PC-9 (cell line): ENCODE results near the gene KCNK17. TPM values are rescaled to one million over a fixed set of nuclear protein-coding genes. Genes with fewer than 3 reads are reported as not detected.
"Not testable (repeated sequence)": the region's sequence is repeated elsewhere in the genome, so short reads cannot be mapped to it uniquely, and the experiment has no call there.

Experiments used
- BruUV-seq: library from RNA; stranded (reverse); fragments of 400-500 nt; replicated peaks from 2 replicates; lab custom pipeline; 2021; lab: Mats Ljungman, UMichigan
- CTCF ChIA-PET: fragments of 300-600 bp; sonication (Branson Sonifier 250); formaldehyde crosslinking; loops from one replicate; lab custom pipeline; 2022; ENCODE audit warnings: antibody characterized with exemption; lab: Charles Lee
- POLR2A ChIA-PET: fragments of 300-600 bp; sonication (Branson Sonifier 250); formaldehyde crosslinking; loops from one replicate; lab custom pipeline; 2022; ENCODE audit warnings: antibody characterized with exemption; ENCODE audit not compliant: unreplicated experiment; lab: Charles Lee
- DNase-seq, 2 experiments: peaks; one replicate each; pipeline versions ENCODE4 v3.0.0 to v3.0.0-alpha.2; 2015 to 2022; ENCODE audit warnings: mixed read lengths in 1 of 2
- H2AFZ ChIP-seq: fragments of 200-600 bp; sonication (generic); 2 replicates; pipeline ENCODE4 v1.8.1; 2017; ENCODE audit warnings: antibody characterized with exemption
- H3F3A ChIP-seq: fragments of 200-600 bp; sonication (generic); 2 replicates; pipeline ENCODE4 v1.8.1; 2017; ENCODE audit warnings: antibody characterized with exemption, mild to moderate bottlenecking, low read depth; ENCODE audit not compliant: insufficient read depth
- H3K27ac ChIP-seq: fragments of 200-600 bp; sonication (generic); 2 replicates; pipeline ENCODE4 v1.6.1; 2016; ENCODE audit warnings: mixed run types
- H3K27me3 ChIP-seq: fragments of 200-600 bp; sonication (generic); 2 replicates; pipeline ENCODE4 v1.6.1; 2016; ENCODE audit warnings: low read depth, mixed run types; ENCODE audit not compliant: insufficient read depth
- H3K36me3 ChIP-seq: fragments of 200-600 bp; sonication (generic); 2 replicates; pipeline ENCODE4 v1.6.1; 2016; ENCODE audit warnings: low read depth, mixed run types
- H3K4me1 ChIP-seq: fragments of 200-600 bp; sonication (generic); replicated peaks from 2 replicates; pipeline ENCODE4 v1.6.1; 2016; ENCODE audit warnings: mixed run types; ENCODE audit not compliant: insufficient read depth
- H3K4me2 ChIP-seq: fragments of 200-600 bp; sonication (generic); 2 replicates; pipeline ENCODE4 v1.6.1; 2017; ENCODE audit warnings: mixed run types
- H3K4me3 ChIP-seq: fragments of 200-600 bp; sonication (generic); 2 replicates; pipeline ENCODE4 v1.6.1; 2016; ENCODE audit warnings: mixed run types
- H3K79me2 ChIP-seq: fragments of 200-600 bp; sonication (generic); 2 replicates; pipeline ENCODE4 v1.6.1; 2017; ENCODE audit warnings: low read depth, mixed run types
- H3K9me2 ChIP-seq: fragments of 200-600 bp; sonication (generic); 2 replicates; pipeline ENCODE4 v1.8.1; 2017; ENCODE audit warnings: mild to moderate bottlenecking; ENCODE audit not compliant: insufficient read depth
- H3K9me3 ChIP-seq: fragments of 200-600 bp; sonication (generic); 2 replicates; pipeline ENCODE4 v1.8.1; 2016; ENCODE audit warnings: low read depth; ENCODE audit not compliant: insufficient read depth
- H4K20me1 ChIP-seq: fragments of 200-600 bp; sonication (generic); 2 replicates; pipeline ENCODE4 v1.8.1; 2017; ENCODE audit not compliant: insufficient read depth
- CTCF ChIP-seq: fragments of 200-600 bp; sonication (generic); conservative IDR thresholded peaks from 2 replicates; pipeline ENCODE4 v1.6.1; 2017; ENCODE audit warnings: mixed run types, antibody characterized with exemption, mild to moderate bottlenecking, moderate library complexity
- EZH2 ChIP-seq: fragments of 200-600 bp; sonication (generic); IDR thresholded peaks from 2 replicates; pipeline ENCODE4 v1.8.0; 2017; ENCODE audit warnings: antibody characterized with exemption, low read depth
- intact Hi-C: fragments of 100-400 bp; cut with micrococcal nuclease; formaldehyde crosslinking; loops from one replicate; pipeline ENCODE4 v1.10.0; 2022; ENCODE audit not compliant: unreplicated experiment
- total RNA-seq: library from RNA; stranded (reverse); gene quantifications from 2 replicates; pipeline ENCODE4 v1.2.3, GENCODE V29; 2021

KCNK17 gene
- total RNA-seq, 1 experiment from 2014 or later: not detected

GRCh38 chr6:39287601-39288000 lies 26.6 kb downstream of the KCNK17 start:
- H3K4me3 ChIP-seq: no peak overlapping the region
- H3K9me3 ChIP-seq: no peaks in the 10 kb centered on the region
- ChIA-PET CTCF (no interaction called here), POLR2A (no interaction called here)
- H2AFZ ChIP-seq: no peak overlapping the region
- no peak overlapping the region for H3K27ac ChIP-seq
- H3K4me2 ChIP-seq: no peak overlapping the region
- H3K27me3 ChIP-seq: no peaks in the 10 kb centered on the region
- no TSS peak for BruUV-seq
- H3K4me1 ChIP-seq: peaks cover 7% of the 10 kb centered on the region; the same call in 1 of the 2 replicates
- no peaks in the 10 kb centered on the region for H3K9me2 ChIP-seq
- H3K79me2 ChIP-seq: no peaks in the 10 kb centered on the region
- no peak for DNase-seq
- H4K20me1 ChIP-seq: no peaks in the 10 kb centered on the region
- no peaks in the 10 kb centered on the region for H3K36me3 ChIP-seq
- no peak for TF ChIP-seq CTCF
- no peak for TF ChIP-seq EZH2
- H3F3A ChIP-seq: no peaks in the 10 kb centered on the region
- intact Hi-C loops: no loop called here

GRCh38 chr6:39286596-39286995 lies 27.6 kb downstream of the KCNK17 start:
- POLR2A ChIA-PET: not testable (repeated sequence)

GRCh38 chr6:39282774-39283173 lies 31.4 kb downstream of the KCNK17 start:
- Histone ChIP-seq H4K20me1 (no peaks in the 10 kb centered on the region), H3K4me2 (no peak overlapping the region), H2AFZ (no peak overlapping the region), H3K27me3 (no peaks in the 10 kb centered on the region), H3K4me3 (no peak overlapping the region), H3K79me2 (no peaks in the 10 kb centered on the region), H3K36me3 (no peaks in the 10 kb centered on the region), H3K4me1 (peaks cover 43% of the 10 kb centered on the region), H3K9me3 (no peaks in the 10 kb centered on the region), H3K27ac (no peak overlapping the region), H3F3A (peaks cover 10% of the 10 kb centered on the region), H3K9me2 (no peaks in the 10 kb centered on the region)
- ChIA-PET CTCF (no interaction called here), POLR2A (no interaction called here)
- no peak for DNase-seq
- BruUV-seq: no TSS peak
- intact Hi-C loops: loop anchor here (5.0 kb wide), 1 partner anchor 55 kb away; the partner anchor contains the start of gene KCNK5
- TF ChIP-seq EZH2: no peak
- TF ChIP-seq CTCF: no peak

More at GRCh38 chr6:39286596-39286995, 27.6 kb downstream of the KCNK17 start:
- H3F3A ChIP-seq, DNase-seq, H2AFZ ChIP-seq, H3K4me3 ChIP-seq, H3K9me3 ChIP-seq, H3K27me3 ChIP-seq, intact Hi-C loops, H3K79me2 ChIP-seq, H4K20me1 ChIP-seq, H3K36me3 ChIP-seq, H3K27ac ChIP-seq, H3K9me2 ChIP-seq, H3K4me2 ChIP-seq, BruUV-seq: not testable (repeated sequence)
- peaks cover 13% of the 10 kb centered on the region for H3K4me1 ChIP-seq
- CTCF ChIA-PET: interaction anchor here (0.6 to 0.7 kb wide), 2 partner anchors 118 to 314 kb away, joined by 4 to 6 read pairs; no protein-coding TSS in a partner anchor
